Ovary (tissue), 9 donors: Measurements from ENCODE around the gene KCND2. TPM values are rescaled to one million over a fixed set of nuclear protein-coding genes. Genes with fewer than 3 reads are reported as not detected.

ENCODE experiments used
- DNase-seq, 5 donors: peaks; one replicate each; pipeline ENCODE4 v3.0.0-alpha.2; 2019 to 2020
- H3K27ac ChIP-seq, 2 donors: fragments of 200-600 bp; one replicate each; pipeline versions ENCODE4 v1.5.1 to v1.8.0; 2019 to 2022
- H3K27me3 ChIP-seq: fragments of 200-600 bp; one replicate; pipeline ENCODE4 v1.8.0; 2022
- H3K36me3 ChIP-seq: fragments of 200-600 bp; sonication (generic); one replicate; pipeline ENCODE4 v1.5.1; 2019
- H3K4me1 ChIP-seq: one replicate; pipeline ENCODE4 v1.8.1; 2013; ENCODE audit warnings: mild to moderate bottlenecking, moderate library complexity; ENCODE audit not compliant: insufficient read depth
- H3K4me3 ChIP-seq: fragments of 200-600 bp; sonication (generic); one replicate; pipeline ENCODE4 v1.5.1; 2017
- H3K9me3 ChIP-seq, 2 donors: fragments of 200-600 bp in 1 of 2; sonication (generic) in 1 of 2; one replicate each; pipeline versions ENCODE4 v1.5.1 to v1.8.1; 2013 to 2019; ENCODE audit warnings: mild to moderate bottlenecking in 1 of 2, moderate library complexity in 1 of 2
- EP300 ChIP-seq: sonication (generic); formaldehyde crosslinking; IDR thresholded peaks from one replicate; pipeline ENCODE4 v1.6.1; 2017; ENCODE audit warnings: antibody characterized with exemption
- POLR2A ChIP-seq: fragments of 450-650 bp; IDR thresholded peaks from one replicate; pipeline ENCODE4 v1.6.1; 2017; ENCODE audit warnings: antibody characterized with exemption, mild to moderate bottlenecking, moderate library complexity
- WGBS, 3 donors: extraction: QIAGEN DNeasy Blood & Tissue Kit in 1 of 3; methylation state at CpG; one replicate each; pipeline versions ENCODE4 v1.1.5 to v1.1.7; 2013 to 2017; 5-methylcytosine and 5-hydroxymethylcytosine counted together
- intact Hi-C, 4 donors: fragments of 100-400 bp; cut with DNase I; formaldehyde crosslinking; loops; one replicate each; pipeline versions ENCODE4 v1.11.0 to v1.15.1; 2022 to 2023
- polyA plus RNA-seq, 2 donors: library from polyadenylated mRNA; stranded (reverse); fragments of 200-250 nt in 1 of 2; fragments of 350-450 nt in 1 of 2; fragmentation: Illumina TruSeq in 1 of 2; extraction: RNeasy Lipid Tissue Mini Kit (QIAGEN cat#74804) in 1 of 2; gene quantifications; one replicate each; pipeline ENCODE4 v1.2.3, GENCODE V29; 2013 to 2014
- total RNA-seq, 7 donors: library from RNA; depleted of rRNA in 2 of 7; stranded (reverse); fragments of >200 nt in 2 of 7; fragmentation: NEBNext Ultra II Directional in 3 of 7; extraction: Animal tissue kit (Norgen Biotek cat#: 25700) in 3 of 7; gene quantifications; one replicate each; pipeline versions ENCODE4 v1.1.0 to v1.2.4, GENCODE V29; 2016 to 2023
- TF ChIP-seq, protein P1 (sequence below), 3 donors: fragments of 450-650 bp in 2 of 3; fragments of 200-600 bp in 1 of 3; IDR thresholded peaks; one replicate each; pipeline versions ENCODE4 v1.5.1 to v1.8.0; 2016 to 2022; ENCODE audit warnings: antibody characterized with exemption in 3 of 3, mild to moderate bottlenecking in 1 of 3
- donor health status: DM: no; HTN: no; CAD: no; lungs with moderate emphysema.
- donor health status: DM: no; HTN: no; CAD: no.
- donor health status: Bipolar disorder and iron deficiency.
- donor health status: DM: yes; HTN: yes; CAD: no.
- donor health status: DM: no; HTN: no; CAD: no.
- donor health status: DM: yes; HTN: yes; CAD: no.

KCND2 gene
- total and polyA plus RNA-seq, 9 donors, result 3.2 to 14.5 (median 5.4) TPM

DNA sequence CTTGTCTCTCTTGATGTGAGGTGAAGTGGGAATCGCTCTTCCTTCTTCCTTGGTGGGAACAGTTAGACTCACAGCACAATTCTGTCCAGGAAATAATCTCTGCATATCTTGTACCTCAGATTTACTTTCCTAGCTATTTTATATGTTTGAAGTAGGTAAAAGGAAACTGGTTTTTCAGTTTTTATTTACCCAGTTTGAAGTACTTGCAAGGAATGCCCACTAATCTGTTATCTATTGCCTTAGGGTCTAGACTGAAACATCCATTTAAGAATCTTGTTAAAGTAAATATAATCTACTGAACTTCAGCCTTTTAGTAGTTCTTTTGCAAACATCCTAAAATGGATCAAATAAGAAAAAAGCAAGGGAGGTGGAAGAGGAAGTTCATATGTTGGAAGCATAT is 229.8 kb downstream of the KCND2 start:
- H3K4me3 ChIP-seq, result no peak overlapping the region
- no peaks in the 10 kb centered on the region for H3K9me3 ChIP-seq
- H3K36me3 ChIP-seq, result no peaks in the 10 kb centered on the region
- TF ChIP-seq, protein P1, sequence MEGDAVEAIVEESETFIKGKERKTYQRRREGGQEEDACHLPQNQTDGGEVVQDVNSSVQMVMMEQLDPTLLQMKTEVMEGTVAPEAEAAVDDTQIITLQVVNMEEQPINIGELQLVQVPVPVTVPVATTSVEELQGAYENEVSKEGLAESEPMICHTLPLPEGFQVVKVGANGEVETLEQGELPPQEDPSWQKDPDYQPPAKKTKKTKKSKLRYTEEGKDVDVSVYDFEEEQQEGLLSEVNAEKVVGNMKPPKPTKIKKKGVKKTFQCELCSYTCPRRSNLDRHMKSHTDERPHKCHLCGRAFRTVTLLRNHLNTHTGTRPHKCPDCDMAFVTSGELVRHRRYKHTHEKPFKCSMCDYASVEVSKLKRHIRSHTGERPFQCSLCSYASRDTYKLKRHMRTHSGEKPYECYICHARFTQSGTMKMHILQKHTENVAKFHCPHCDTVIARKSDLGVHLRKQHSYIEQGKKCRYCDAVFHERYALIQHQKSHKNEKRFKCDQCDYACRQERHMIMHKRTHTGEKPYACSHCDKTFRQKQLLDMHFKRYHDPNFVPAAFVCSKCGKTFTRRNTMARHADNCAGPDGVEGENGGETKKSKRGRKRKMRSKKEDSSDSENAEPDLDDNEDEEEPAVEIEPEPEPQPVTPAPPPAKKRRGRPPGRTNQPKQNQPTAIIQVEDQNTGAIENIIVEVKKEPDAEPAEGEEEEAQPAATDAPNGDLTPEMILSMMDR (IDR thresholded peaks at IDR 0.05), result no peak
- TF ChIP-seq EP300 (no peak), POLR2A (no peak)
- no peak for DNase-seq
- no peaks in the 10 kb centered on the region for H3K27me3 ChIP-seq
- H3K27ac ChIP-seq, result no peak overlapping the region
- no peaks in the 10 kb centered on the region for H3K4me1 ChIP-seq
- WGBS, 3 donors, result 97 to 100% (median 100%) methylated on average over 1 of the region's 1 CpG
- intact Hi-C loops, result no loop called here

DNA sequence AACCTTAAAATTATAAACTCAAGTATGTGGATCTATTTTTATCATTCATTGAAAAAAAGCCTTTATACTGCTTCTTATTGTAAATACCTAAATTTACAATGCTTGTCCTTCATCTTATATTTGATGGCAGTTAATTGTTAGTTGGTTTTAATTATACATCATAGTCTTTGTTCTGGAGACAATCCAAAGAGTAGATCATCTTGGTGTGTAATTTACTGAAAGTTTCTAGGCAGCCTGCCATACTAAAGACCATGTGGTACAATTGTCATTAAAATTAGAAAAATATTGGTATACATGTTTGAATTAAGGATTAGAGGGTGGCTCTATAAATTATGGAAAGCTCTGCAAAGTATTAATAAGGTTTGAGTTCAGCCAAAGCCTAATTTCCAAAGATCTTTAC is 231.4 kb downstream of the KCND2 start:
- no peak for DNase-seq
- H3K4me3 ChIP-seq, result no peak overlapping the region
- no peak overlapping the region for H3K27ac ChIP-seq
- H3K9me3 ChIP-seq, result no peaks in the 10 kb centered on the region
- no peaks in the 10 kb centered on the region for H3K36me3 ChIP-seq
- no peaks in the 10 kb centered on the region for H3K27me3 ChIP-seq
- TF ChIP-seq POLR2A (no peak), EP300 (no peak)
- TF ChIP-seq, protein P1 (IDR thresholded peaks at IDR 0.05), result no peak
- intact Hi-C loops, result no loop called here
- H3K4me1 ChIP-seq, result no peaks in the 10 kb centered on the region

DNA sequence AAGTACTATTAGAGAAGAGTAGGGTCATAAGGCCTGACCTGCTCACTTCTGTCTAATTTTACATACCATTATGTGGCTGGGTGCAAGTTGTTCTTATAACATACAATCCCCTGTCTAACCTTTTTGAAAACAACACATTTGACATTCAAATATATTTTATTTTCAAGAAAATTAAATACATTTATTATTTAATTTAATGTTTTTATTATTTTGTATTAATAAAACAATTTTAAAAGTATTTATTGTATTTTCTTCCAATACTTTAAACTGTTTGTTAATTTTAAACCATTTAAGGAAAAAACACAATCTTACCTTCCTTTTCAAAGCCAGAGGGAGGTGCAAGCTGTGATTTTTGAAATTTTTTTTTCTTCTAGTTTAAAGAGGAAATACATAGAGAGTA is 232.8 kb downstream of the KCND2 start:
- TF ChIP-seq, protein P1 (IDR thresholded peaks at IDR 0.05), result no peak
- H3K27ac ChIP-seq, result no peak overlapping the region
- intact Hi-C loops, result no loop called here
- no peaks in the 10 kb centered on the region for H3K9me3 ChIP-seq
- H3K4me3 ChIP-seq, result no peak overlapping the region
- H3K4me1 ChIP-seq, result no peaks in the 10 kb centered on the region
- no peaks in the 10 kb centered on the region for H3K27me3 ChIP-seq
- no peaks in the 10 kb centered on the region for H3K36me3 ChIP-seq
- no peak for DNase-seq

DNA sequence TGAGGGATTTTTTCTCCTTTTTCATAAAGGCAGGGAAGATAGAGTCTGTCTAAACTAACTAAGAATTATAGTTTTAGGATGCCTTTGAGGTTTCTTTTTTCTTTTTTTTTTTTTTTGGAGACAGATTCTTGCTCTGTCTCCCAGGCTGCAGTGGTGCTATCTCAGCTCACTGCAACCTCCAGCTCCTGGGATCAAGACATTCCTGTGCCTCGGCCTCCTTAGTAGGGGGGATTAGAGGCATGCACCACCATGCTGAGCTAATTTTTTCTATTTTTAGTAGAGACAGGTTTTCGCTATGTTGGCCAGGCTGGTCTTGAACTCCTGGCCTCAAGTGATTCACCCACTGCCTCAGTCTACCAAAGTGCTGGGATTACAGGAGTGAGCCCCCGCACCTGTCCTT is 239.7 kb downstream of the KCND2 start:
- no peaks in the 10 kb centered on the region for H3K36me3 ChIP-seq
- H3K27ac ChIP-seq, result no peak overlapping the region
- H3K27me3 ChIP-seq, result no peaks in the 10 kb centered on the region
- TF ChIP-seq EP300 (no peak), POLR2A (no peak)
- TF ChIP-seq, protein P1 (IDR thresholded peaks at IDR 0.05), result no peak
- intact Hi-C loops, result no loop called here
- H3K9me3 ChIP-seq, result no peaks in the 10 kb centered on the region
- no peaks in the 10 kb centered on the region for H3K4me1 ChIP-seq
- H3K4me3 ChIP-seq, result no peak overlapping the region
- WGBS, 3 donors, result 82 to 91% (median 86%) methylated on average over 3 of the region's 3 CpGs
- DNase-seq, result no peak

DNA sequence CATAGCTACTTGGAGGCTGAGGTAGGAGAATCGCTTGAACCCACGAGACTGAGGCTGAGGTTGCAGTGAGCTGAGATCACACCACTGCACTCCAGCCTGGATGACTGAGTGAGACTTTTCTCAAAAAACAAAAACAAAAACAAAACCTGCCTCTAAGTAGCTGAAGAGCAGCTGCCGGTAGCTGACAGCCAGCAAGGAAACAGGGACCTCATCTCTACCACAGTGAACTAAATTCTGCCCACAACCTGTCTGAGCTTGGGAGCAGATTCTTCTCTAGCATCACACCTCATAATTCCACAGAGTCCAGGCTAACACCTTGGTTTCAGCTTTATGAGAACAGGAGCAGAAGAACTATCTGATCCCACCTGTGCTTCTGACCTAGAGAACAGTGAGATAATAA is 246.2 kb downstream of the KCND2 start:
- TF ChIP-seq POLR2A, result no peak
- TF ChIP-seq, protein P1 (IDR thresholded peaks at IDR 0.05), result no peak
- TF ChIP-seq EP300, result no peak
- 89 to 95% (median 93%) methylated on average over 3 of the region's 3 CpGs for WGBS, 3 donors
- no peak overlapping the region for H3K4me3 ChIP-seq
- intact Hi-C loops, result no loop called here
- H3K9me3 ChIP-seq, result no peaks in the 10 kb centered on the region
- DNase-seq, result no peak
- H3K27me3 ChIP-seq, result no peaks in the 10 kb centered on the region
- no peaks in the 10 kb centered on the region for H3K4me1 ChIP-seq
- no peaks in the 10 kb centered on the region for H3K36me3 ChIP-seq
- no peak overlapping the region for H3K27ac ChIP-seq
